Measurements from ENCODE around the gene CDC25A.

The CDC25A gene

DNA sequence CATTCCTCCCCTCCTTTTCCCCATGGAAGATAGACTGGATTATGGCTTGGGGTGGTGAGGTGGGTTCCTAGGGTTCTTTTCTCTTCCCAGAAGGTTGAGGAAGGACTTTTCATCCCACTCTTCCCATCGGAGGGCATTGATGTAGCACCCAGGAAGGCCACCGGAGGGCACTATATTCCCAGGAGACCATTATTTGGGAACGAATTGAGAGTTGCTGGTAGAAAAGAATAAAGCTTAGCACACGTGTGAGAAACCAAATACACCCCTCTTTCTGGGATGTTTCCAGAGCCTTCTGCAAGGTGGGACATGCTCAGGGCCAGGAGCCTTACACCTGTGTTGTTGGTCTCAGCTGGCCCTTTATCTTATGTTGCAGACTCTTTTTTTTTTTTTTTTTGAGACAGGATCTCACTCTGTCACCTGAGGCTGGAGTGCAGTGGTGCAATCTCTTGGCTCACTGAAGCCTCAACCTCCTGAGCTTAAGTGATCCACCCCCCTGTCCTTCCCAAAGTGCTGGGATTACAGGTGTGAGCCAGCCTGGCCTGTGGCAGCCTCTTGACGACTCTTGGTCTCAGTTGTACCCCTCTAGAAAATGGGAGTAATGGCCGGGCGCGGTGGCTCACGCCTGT is 6.3 kb upstream of the CDC25A start:
- DNase-seq (ENCODE audit: low read depth), result peak; percentile 36

DNA sequence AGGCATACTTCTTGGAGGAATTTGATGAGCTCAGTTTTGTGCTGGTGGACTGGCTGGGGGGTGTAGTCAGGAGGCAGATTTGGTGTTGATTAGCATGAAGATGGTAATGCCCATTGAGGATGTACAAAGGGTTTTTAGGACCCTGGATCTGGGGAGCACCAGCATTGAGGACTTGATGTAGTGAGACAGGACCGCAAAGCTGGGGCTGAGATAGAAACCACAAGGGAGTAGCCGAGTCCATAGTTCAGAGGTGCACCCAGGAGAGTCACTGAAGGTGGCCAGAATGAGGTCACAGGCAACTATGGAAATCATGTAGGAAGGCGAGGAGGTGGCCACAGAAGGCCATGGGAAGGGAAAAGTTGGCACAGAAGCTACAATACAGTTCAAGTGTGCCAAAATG is 2.7 kb upstream of the CDC25A start:
- DNase-seq (ENCODE audit: low read depth), result no peak

DNA sequence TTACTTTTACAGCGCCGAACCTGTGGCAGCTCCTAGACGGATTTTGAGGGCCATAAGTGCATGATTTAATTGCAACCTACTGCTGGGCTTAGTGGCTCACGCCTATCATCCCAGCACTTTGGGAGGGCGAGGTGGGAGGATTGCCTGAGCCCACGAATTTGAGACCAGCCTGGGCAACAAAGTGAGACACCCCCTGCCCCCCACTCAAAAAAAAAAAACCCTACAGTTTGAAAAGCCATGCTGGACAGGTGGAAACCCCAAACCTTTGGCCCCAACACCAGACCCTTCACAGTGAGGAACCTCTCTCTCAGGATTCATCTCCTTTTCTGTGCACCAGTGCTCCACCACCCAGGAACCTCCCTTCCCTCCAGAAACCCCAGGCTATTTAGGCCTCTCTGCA is 1.1 kb upstream of the CDC25A start:
- no peak for DNase-seq (ENCODE audit: low read depth)

DNA sequence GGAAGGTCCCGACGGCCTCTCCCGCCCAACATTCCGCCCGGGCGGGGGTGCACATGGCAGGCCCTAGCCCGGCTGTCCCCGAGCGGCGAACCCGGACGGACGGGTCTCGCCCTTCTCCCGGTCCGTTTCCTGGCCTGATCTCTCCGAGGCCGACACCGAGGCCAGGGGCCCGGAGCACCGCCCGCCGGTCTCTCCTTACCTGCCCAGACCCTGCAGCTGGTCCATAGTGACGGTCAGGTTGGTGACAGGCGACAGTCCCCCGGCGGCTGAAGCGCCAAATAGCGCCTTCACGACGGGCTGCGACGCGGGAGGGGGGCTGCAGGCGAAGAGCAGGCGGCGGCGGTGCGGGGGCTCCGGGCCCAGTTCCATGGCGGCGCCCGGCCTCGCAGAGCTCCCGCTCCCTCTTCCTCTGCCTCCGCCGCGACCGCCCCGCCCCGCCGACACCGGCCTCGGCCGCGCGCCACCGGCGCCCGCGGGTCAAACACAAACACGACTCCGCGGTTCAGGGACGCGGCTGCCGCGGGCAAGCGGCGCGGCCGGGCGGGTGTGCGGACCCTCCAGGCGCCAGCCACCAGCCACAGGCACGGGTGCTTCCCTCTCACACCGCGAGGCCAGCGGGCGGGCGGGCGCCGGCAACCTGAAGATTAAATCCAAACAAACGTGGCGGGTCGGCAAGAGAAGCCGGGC is 495 bp downstream of the CDC25A start:
- no peak for DNase-seq (ENCODE audit: low read depth)

DNA sequence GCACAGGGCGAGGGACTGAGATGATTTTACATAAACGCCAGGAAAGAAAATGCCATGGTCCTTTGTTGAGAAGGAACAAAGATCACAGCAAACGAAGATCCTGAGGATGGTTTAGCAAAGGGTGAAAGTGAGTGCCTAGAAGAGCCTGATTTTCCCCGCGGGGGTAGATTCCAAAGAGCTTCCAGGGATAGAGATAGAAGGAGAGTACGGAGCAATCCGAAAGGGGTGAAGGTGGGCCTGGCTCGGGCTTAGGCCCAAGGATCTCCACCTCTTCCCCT is 977 bp downstream of the CDC25A start:
- peak; percentile 2 for DNase-seq (ENCODE audit: low read depth)

DNA sequence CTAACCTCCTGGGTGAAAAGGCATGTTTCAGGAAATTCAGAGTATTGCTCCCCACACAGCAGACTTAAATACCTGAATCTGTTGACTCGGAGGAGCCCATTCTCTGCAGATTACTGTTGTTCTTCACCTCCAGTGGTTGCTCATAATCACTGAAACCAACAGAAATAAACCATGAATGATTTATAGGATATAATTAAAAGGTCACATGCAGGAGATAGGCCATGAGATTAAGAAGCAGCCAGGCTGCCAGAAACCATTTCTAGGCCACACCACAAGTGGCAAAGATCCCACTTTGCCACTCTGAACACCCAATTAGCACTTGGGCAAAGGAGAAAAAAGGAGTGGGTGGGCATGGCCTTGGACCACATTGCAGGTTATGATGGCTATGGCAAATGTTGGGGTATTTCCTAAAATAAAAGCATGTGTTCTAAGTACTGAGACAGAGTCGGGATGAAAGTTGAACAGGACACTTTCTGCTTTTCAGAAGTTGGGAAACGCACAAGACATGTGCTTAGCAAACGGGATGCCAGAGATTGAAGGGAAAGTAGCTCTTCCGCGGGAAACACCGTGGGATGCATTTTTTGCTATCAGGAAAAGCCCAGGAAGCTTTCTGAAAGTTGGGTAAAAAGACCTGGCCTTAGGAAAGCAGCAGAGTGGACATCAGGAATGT is 1.5 kb downstream of the CDC25A start:
- peak; percentile 2 for DNase-seq (ENCODE audit: low read depth)

DNA sequence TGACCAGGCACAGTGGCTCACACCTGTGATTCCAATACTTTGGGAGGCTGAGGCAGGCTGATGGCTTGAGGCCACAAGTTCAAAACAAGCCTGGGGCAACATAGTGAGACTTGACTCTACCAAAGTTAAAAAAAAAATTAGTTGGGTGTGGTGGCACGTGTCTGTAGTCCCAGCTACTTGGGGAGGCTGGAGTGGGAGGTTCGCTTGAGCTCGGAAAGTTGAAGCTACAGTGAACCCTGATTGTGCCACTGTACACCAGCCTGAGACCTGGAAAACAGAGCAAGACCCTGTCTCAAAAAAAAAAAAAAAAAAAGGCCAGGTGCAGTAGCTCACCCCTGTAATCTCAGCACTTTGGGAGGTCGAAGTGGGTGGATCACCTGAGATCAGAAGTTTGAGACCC is 3.1 kb downstream of the CDC25A start:
- no peak for DNase-seq (ENCODE audit: low read depth)

DNA sequence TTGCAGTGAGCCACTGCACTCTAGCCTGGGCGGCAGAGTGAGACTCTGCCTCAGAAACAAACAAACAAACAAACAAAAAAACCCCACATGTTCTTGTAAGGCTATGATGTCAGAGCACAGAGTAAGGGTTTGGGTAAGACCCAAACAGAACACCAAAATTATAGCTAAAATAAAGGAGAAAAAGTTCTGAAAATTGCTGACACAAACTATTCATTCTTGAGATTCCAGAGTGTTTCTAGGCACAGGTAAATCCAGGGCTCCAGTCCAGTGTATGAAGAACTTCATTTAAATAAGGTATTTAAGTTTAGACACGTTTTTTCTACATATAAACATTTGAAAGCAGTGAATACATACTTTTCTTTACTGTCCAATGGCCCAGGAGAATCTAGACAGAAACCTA is 3.9 kb downstream of the CDC25A start:
- no peak for DNase-seq (ENCODE audit: low read depth)

DNA sequence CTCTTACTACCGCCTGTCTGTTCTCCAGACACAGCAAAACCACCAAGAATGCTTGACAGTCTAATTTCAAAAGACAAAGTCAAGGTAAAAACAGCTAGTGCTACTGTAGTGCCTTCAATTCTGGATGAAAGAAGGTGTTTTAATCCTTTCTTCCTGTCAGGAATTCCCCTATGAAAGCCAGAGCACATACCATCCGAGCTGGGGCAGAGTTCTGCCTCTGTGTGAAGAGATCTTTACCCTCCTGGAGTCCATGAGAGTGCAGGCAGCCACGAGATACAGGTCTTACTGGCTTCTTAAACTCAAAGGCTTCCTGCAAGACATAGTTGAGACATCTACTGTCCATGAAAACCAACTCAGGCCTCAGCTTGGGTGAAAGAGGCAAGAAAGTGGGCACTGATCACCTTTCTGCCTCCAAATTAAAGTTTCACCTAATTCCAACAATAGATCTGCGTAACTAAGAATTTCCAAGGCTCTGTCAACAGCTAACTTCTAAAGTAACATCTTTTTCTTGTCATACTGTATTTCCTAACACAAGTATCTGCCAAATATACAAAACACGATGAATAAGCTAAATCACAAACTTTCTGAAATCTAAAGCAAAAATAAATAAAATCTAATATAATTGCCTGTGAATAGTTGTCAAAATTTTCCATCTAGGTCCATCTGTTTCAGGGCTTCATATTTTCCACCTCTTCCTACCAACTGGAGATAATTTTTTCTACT is 7.5 kb downstream of the CDC25A start:
- DNase-seq (ENCODE audit: low read depth), result no peak

DNA sequence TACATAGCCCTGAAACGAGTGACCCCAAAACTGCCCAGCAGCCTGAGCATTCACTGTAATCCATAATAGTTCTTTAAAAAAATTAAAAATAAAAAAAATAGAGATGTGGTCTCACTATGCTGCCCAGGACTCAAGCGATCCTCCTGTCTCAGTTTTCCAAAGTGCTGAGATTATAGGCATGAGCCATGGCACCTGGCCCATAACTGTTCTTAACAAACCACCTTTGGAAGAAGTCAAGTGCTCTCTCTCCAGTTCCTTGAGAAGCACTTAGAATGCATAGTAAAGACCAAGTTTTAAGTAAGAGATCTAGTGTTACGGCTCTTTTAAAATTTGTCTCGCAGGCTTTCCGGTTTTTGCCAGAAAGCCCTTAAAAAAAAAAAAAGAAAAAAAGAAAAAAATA is 8.2 kb downstream of the CDC25A start:
- DNase-seq (ENCODE audit: low read depth), result no peak

DNA sequence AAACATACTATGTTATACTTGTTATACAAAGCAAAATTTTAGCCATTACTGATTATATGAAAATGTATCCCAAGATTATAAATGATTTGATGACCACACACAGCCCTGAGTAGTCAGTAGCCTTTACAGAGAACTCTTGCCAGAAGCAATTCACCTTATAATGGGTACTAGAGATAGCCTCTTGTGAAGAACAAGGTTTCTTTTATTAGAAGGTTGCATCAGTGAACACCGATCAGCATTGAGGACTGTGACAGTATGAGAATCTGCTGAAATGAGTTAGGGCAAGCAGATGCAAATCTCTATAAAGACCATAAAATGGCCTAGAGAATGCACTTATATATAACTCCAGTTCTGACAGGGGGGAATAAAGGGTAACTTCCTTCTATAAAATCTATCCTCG is 10.1 kb downstream of the CDC25A start:
- DNase-seq (ENCODE audit: low read depth), result no peak

DNA sequence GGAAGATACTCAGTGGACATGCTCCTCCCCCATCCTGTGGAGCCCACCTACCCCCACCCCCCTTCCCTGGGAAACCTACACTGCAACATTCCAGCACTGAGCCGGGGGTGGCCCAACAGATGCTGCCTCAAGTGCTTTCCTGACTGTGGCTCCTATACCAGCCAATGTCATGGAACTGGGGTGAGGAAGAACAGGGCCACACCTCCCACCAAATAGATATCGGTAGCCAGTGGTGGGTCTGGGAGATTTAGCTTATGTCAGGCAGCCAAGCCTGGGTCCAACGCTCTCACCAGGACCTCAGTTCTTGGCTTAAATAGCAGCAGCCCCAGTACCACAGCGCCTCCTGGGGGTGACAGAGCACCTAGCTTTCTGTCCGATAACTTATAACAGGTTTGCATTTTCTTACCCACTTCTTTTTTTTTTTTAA is 30.3 kb downstream of the CDC25A start:
- peak; percentile 36 for DNase-seq (ENCODE audit: low read depth)

DNA sequence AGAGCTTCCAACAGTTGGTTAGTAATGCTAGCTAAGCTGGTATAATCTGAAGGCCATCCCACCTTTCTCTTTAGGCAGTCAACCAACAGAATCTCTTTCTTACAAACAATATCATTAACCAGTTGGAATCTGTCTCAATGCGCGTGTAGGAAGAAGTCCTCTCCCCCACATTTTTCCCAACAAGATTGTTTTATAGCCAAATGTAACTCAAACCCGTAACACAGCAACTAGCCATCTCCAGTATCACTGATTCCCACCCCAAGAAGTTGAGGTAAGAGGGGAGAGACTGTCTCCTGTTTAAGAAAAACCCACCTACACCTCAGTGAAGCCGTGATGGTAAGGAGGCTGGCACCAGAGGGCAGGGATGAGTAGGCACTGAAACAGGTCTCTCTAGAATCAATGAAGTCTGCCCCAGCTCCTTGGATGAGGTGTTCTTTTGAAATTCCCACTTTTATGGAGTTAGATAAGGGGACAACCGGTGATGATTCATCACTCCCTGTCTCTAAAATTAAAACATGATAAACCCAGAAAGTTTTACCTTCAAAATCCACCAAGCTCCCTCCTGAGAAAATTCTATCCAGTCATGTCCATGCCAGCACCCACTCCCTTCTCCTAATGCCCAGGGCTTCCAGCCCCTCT is 30.9 kb downstream of the CDC25A start:
- no peak for DNase-seq (ENCODE audit: low read depth)

DNA sequence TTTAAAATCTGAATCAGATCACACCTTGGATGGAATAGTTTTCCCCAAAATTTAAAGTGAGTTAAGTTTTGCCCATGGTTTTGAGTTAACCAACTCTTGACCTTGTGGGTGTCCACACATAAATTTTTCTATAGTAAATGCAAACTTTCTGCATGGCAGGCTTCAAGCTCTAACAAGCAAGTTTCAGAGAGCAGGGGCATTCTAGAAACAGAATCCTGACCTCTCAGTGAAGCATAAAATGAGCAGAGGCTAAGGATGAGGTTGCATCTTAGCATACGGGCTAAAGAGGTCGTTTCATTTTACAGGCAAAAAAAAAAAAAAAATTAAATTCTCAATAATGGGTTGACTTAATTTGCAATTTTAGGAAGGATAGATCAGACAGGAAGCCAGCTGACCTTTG is 32.1 kb downstream of the CDC25A start:
- DNase-seq (ENCODE audit: low read depth), result no peak

DNA sequence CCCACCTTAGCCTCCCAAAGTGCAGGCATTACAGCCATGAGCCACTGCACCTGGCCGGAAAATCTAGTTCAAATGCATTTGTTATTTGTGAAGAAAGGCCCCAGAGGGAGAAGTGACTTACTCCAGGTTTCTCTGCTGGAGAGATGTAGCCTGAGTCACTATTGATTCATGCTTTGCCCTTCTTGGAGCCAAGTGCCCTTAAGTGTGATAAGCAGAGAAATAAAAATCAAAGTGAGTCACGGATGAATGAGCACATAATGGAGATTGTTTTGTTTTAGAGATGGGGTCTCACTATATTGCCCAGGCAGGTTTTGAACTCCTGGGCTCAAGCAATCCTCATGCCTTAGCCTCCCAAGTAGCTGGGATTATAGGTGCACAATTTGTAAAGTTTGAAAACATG is 33.1 kb downstream of the CDC25A start:
- peak; percentile 64 for DNase-seq (ENCODE audit: low read depth)

DNA sequence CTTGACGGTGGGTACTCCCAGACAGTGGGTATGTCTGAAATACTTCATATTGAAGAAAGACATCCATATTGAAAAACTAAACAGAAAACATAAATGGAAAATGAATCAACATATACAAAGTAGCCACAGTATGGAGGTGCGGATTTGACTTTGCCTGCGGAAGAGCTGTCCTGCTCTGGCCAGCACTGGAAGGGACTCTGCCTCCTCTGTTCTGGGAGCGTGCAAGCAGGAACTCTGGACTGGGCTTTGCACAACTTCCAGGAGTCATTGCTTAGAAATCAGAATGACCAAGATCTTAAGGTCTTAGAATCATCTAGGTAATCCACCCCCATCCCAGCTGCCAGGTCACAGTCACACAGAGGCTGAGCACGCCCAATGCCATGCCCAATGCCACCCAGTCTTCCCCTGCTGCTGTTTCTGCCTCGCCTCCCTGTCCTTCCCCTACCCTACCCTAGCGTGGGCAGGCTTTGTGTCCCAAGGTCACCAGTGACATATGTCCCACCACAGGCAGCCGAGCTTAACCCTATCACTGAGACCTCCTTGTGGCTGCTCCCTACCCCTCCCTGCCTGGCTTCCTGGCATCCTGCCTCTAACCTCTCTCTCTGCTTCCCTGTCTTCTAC is 36.3 kb downstream of the CDC25A start:
- DNase-seq (ENCODE audit: low read depth), result no peak

DNA sequence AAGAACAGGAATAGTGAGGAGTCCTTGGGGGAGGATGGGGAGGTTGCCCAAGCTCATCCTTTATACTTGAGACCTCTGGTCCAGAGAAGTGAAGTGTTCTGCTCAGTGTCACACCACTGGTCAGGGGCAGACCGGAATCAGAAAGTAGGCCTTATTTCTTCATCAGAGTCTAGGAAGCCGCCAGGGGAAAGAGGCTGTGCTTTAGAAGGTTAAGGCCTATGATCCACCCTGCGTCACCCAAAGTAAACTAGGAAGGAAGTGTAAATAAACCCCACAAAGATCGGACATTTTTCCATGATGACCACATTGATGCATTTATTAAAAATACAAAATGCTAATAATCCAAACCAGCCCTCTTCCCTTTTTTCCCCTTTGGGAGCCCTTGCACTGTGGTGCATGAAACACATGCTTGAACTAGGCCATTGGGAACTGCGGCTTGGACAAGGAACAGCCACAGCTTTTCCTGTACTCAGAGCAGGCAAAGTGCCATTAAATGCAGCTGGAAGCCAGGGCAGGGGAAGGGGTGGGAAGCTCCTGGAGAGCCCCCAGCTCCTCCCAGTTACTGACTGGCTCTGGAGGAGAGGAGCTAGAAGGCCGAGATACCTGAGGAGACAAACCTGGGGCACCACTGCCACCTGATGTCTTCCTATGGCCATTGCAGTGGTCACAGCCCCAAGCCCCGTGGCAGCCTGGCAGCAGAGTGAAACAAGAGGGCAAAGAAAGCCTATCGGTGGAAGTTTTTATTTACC is 37.0 kb downstream of the CDC25A start:
- DNase-seq (ENCODE audit: low read depth), result peak; percentile 54

DNA sequence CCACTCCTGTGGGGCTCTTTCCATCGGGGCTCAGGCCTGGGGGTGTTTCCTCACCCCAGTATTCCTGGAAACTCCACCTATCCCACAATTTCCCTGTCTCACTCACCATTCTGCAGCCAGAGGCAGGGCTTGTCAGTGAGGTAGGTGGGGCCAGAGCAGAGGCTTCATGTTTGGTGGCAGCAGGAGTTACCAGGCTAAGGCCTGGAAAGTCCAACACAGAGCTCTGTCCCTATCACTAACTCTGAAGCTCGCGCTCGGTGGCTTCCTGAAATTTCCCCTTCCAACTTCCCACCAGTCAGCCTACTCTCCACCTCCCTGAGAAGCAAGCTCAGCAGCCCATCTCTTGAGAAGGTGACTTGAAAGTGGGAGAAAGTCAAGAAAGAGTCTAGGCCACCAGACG is 44.2 kb downstream of the CDC25A start:
- DNase-seq (ENCODE audit: low read depth), result no peak

DNA sequence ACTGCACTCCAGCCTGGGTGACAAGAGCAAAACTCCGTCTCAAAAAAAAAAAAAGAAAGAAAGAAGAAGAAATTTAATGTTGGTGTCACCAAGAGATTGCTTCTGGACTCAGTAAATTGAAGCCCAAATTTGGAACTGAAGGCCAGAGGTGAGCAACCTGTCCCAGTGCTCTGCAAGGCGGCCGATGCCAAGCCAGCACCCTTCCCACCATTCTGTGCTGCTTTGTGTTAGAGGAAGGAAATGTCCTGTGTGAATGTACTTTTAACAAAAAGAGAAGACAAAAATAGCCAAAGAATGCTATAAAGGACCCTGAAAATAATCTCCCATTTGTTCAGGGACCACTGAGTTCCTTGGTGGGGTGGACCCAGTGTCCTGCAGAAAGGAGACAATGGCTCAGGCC is 44.6 kb downstream of the CDC25A start:
- no peak for DNase-seq (ENCODE audit: low read depth)

DNA sequence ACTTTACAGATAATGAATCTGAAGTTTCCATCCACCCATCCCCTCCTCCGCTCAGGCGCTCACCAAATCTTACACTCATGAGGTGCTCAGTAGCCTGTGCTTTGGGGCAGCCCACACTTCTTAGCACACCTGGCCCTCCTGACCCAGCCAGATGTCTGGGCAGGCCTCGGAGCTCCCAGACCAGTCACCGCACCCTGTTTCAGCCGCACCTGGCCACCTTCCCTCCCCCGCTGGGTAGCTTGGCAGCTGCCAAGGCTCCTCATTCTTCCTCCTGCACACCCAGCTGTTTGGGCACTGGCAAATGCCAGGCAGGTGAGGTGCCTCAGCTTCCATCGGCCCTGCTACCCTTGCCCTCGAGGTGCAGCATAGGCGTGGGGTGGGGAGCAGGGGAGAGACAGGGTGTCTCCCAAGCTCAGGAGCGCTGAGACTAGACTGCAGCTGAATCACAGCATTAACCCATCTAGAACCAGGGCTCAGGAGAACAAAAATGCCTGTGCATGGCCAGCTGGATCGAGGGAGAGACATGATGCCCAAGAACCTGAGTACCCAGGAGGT is 45.8 kb downstream of the CDC25A start:
- no peak for DNase-seq (ENCODE audit: low read depth)

DNA sequence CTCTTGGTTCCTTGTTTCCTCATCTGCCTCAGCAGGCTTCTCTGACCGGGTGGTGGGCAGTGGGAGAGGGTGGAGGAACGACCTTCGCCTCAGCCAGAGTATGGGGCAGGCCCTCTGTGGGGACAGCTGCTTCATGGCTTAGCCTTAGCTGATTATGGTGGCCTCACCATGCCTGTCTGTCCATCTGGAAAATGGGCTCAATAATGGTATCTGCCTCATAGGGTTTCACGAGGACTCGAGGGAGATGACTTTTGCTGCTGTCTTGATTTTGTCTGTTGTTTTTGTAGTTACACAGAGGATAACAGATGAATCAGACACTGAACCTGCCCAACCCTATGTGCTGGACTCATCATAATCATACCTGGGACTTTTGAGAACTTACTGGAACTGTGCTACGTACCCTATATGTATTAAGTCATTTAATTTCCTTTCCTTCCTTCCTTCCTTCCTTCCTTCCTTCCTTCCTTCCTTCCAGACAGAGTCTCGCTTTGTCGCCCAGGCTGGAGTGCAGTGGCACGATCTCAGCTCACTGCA is 46.5 kb downstream of the CDC25A start:
- no peak for DNase-seq (ENCODE audit: low read depth)
